GM12878 (cell line): ENCODE results near the gene CHST15.

Source experiments
- ZNF207 ChIP-seq: fragments of 450-650 bp; IDR thresholded peaks from 2 replicates; pipeline ENCODE4 v1.6.1; 2014; ENCODE audit warnings: antibody characterized with exemption, mild to moderate bottlenecking, borderline replicate concordance
- TF ChIP-seq, protein P1 (sequence below): IDR thresholded peaks from 2 replicates; pipeline ENCODE4 v1.6.1; 2011; ENCODE audit warnings: low read depth, mild to moderate bottlenecking, low read length, moderate library complexity, borderline replicate concordance; ENCODE audit errors: extremely low read depth

DNA sequence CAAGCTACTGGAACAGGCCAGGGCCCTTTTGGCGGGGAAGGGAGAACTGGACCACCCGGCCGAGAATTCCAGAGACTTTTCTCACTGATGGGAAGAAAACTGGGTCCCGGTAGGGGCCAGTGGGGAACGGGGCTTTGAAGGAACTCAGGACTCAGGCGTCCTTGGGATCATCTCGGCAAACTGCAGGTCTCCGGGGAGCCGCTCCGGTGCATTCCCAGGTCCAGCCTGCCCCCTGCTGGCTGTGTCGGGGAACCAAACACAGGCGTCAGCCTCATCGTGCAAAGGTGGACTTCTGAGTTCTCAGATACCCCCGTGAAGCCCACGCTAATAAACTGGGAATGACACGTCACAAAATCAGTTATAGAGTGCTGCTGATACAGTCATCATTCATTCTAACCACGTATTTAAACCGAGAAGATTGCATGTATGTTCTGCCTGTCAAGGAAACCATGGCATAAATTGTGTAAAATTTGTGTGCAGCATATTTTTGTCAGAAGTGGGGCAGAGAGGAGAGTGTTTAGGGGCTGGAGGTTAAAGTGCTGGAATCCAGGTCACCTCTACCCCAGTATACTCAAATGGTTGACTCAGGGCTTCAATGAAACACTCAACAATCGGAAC lies 125.7 kb downstream of the CHST15 start:
- no peak for TF ChIP-seq ZNF207
- TF ChIP-seq, protein P1, sequence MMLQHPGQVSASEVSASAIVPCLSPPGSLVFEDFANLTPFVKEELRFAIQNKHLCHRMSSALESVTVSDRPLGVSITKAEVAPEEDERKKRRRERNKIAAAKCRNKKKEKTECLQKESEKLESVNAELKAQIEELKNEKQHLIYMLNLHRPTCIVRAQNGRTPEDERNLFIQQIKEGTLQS: no peak
